Inflammatory macrophage (primary cell): Measurements from ENCODE around the gene NELL1.

Experiments
- DNase-seq, 2 donors: peaks; one replicate each; pipeline ENCODE4 v3.0.0-alpha.2; 2020 to 2022

NELL1 gene

GRCh38 chr11:20973940-20974559 is 304.7 kb downstream of the NELL1 start:
- DNase-seq: no peak

GRCh38 chr11:20980736-20981135 is 311.4 kb downstream of the NELL1 start:
- DNase-seq: no peak

GRCh38 chr11:20990447-20990846 is 321.1 kb downstream of the NELL1 start:
- no peak for DNase-seq

- DNase-seq: no peak
Measured at GRCh38 chr11:20991471-20991870, 322.1 kb downstream of the NELL1 start.

DNA sequence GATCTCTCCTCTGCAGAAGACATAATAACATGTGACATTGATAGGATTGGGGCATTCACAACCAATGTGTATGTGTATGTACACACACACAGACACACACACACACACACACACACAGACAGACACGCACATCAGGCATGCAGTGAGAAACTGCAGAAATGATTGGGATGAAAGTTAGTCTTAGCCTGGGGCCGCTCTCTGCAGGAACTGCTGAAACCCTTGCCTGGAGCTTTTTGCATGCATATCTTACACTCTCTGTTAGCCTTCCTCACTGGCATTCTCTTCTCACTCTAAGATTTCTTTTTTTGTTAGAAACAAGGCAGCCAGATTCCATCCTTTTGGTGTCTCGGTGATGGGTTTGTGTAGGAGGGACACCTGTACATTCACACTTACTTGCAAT is 337.9 kb downstream of the NELL1 start:
- DNase-seq: no peak

DNA sequence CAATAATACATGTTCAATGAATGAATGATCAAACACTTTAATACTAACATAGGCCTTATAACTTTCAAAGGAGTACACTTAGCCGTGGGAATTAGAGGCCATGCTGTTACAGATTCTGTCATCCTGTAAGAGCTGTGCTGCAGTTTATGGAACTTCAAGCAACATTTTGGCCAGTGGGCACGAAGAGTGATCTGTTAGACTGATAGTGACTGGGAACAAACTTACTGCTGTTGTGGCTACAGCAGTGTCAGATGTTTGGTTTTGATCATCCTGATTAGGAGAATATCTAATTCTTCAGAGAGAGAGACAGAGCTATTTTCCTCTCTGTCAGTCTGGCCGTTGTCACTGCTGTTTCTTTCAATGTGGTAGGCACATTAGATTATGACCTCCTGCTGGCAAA is 348.9 kb downstream of the NELL1 start:
- DNase-seq: no peak

DNA sequence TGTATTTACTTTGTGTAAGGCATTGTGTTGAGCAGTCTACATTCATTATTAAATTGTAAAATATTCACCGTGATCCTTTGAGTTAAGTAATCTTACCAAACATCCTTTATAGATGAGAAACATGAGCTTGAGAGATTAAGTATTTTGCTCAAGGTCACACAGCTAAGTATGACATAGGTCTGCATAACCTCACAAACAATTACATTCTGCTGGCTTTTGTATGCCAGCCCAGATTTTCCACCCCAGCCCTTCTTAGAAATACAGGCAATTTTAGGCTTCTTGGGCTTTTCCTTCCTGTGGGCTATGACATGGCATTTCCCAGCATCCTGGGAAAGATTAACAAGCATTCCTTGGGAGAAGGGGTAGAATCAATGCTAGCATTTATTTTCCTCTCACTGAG is 357.3 kb downstream of the NELL1 start:
- no peak for DNase-seq

- no peak for DNase-seq
Measured at GRCh38 chr11:21037850-21038249, 368.5 kb downstream of the NELL1 start.

- no peak for DNase-seq
Measured at GRCh38 chr11:21038801-21039200, 369.4 kb downstream of the NELL1 start.

DNA sequence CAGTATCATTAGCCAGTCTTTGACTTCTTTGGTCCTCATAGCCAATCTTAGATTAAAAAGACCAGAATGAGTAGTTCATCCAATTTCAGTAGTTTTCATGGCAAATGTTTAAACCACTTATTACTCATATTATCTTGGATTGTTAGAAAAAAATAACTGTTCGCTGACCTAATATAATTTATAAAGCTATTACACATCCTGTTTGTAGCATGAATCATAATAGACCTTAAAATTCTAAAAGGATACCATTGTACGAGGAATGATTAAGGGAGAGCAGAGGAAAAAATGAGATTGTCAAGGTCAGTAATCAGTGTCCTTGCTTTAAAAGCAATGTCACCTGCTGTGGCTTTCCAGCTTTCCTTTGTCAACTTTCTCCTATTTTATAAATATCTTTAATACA is 371.2 kb downstream of the NELL1 start:
- no peak for DNase-seq

DNA sequence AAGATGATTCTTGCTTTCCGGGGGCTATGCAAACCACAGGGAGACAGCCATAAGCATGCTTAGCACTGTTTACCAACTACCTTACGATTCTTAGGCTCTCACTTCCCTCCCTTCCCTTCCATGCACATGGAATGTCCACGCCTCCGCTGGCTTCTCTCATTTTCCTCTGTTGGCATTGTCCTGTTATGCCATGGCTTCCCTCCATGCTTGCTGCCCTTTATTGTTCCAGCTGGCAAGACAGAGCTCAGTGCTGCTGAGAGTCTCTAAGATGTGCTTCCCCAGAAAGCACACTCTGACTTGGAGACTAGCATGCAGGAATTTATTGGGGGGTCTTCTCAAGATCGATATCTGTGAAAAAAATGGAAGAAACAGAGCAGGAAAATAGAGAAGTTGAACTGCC is 379.2 kb downstream of the NELL1 start:
- no peak for DNase-seq

GRCh38 chr11:21053466-21053865 is 384.1 kb downstream of the NELL1 start:
- no peak for DNase-seq

DNA sequence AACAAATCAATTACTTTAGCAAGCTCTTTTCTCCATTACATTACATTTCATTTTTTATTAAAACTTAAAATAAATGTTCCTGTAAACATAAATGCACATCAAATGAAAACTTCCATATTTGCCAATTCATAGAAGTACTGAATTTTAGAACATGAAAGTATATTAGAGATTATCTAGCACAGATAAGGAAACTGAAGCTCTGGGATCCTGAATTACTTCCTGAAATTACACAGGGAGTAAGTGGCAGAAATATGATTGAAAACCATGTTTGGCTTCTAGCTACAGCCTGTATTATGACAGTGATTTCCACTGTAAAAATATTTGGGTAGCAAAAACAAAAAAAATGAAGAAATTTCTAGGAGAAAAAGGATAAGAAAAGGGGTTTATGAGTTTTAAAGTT is 387.3 kb downstream of the NELL1 start:
- DNase-seq: no peak

DNA sequence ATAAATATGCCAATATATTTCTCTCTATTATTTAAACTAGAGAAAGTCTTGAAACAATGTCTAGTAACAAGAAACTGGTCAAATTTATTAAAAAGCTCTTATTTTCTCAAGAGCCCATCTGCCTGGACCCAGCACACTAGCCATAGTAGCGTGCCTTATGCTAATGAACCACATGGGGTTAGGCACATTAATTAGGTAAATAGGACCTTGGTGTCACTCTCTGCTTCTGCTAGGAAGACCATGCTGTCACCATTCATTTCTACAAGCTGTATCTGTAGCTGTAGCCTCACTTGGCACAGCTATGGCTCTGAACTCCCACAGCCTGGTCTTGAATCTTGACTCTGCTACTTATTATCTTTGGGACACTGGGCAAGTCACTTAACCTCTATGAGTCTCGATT is 390.5 kb downstream of the NELL1 start:
- DNase-seq: no peak

DNA sequence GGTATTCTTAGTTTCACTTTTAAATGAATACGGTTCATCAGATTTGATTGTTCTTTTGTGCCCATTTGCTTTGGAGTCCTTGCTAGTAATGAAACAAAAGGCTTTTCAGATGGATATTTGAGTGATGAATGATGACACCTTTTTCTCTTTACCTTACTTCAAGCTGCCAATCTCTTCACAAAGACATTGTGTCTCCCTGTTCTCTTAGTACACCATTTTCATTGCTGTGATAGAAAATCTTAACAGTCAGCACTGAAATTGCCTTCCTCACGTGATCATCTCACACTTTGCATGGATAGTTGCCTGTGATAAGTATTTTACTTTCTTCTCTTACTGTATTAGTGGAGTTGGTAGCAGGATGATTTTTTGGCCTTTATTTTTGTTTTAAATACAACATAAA is 396.6 kb downstream of the NELL1 start:
- DNase-seq: no peak

- no peak for DNase-seq
Measured at GRCh38 chr11:21068886-21069285, 399.5 kb downstream of the NELL1 start.

GRCh38 chr11:21069909-21070308 is 400.5 kb downstream of the NELL1 start:
- no peak for DNase-seq

DNA sequence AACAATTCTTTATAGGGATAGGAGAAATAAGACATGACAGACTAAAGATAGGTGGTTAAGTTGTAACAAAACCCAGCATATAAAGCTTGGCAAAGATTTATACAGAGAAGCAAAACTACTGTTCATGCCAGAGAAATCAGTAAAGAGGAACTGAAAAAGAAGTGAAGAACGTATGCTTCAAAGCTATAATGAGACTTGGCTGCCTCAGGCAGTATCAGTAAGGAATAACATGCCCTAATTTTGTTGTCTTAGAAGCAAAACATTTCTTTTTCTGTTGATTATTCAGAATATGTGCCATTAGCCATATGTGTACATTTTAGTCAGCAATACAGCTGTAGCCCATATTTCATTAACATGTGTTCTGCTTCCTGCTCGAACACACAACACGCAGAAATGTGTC is 403.2 kb downstream of the NELL1 start:
- no peak for DNase-seq

GRCh38 chr11:21082853-21083252 is 413.5 kb downstream of the NELL1 start:
- no peak for DNase-seq

DNA sequence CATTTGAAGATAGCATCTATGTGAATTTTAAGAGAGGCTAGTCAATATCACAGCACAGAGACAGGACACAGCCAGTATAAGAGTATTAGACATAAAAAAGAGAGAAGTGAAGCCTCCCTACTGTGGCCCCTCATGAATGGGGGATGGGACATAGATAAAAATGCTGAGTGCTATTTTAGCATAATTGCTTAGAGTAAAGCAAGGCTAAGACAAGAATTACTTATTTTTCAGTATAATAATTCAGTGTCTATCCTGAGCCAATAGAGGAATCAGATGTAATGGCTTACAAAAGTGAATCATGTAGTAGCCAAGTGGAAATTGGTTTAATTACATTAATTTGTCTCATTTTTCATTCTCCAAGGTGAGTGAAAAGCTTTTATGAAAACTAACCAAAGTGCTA is 419.5 kb downstream of the NELL1 start:
- no peak for DNase-seq

- no peak for DNase-seq
Measured at GRCh38 chr11:21104641-21105040, 435.3 kb downstream of the NELL1 start.

GRCh38 chr11:21105196-21105917 is 436.0 kb downstream of the NELL1 start:
- DNase-seq: no peak

GRCh38 chr11:21109341-21109740 is 440.0 kb downstream of the NELL1 start:
- DNase-seq: no peak

DNA sequence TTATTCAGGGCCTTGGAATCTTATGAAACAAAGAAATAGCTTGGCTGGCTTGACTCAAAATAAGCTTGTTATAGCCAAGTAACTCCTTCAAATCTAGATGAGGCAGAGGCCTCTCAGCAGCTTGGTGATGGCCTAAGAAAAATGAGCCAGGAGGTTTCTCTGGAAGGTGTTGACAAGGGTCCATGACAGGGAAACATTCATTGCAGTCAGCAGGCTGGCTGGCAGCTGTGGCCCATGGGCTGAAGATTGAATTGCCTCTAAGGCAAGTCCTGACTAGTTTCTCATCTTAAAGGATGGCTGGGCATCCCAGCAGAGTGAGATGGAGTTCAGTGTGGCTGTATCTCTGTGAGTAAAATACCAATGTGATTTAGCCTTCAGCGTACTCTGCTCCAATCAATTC is 441.0 kb downstream of the NELL1 start:
- no peak for DNase-seq

GRCh38 chr11:21113876-21114275 is 444.5 kb downstream of the NELL1 start:
- DNase-seq: no peak
